CD4-positive, alpha-beta T cell (primary cell): ENCODE measurements around the gene DTNB. TPM values are rescaled to one million over a fixed set of nuclear protein-coding genes. Genes with fewer than 3 reads are reported as not detected.

ENCODE experiments used
- ATAC-seq: fragments of 200-7000 bp; cut with Tn5 transposase; one replicate; pipeline ENCODE4 v1.10.0; 2022; ENCODE audit warnings: mild to moderate bottlenecking; ENCODE audit not compliant: poor library complexity
- CTCF ChIA-PET: fragments of 350-600 bp; sonication (Branson Sonifier 250); formaldehyde crosslinking; loops from one replicate; lab custom pipeline; 2021; ENCODE audit warnings: antibody characterized with exemption, inconsistent platforms; lab: Charles Lee
- POLR2A ChIA-PET: fragments of 350-600 bp; sonication (Branson Sonifier 250); formaldehyde crosslinking; loops from one replicate; lab custom pipeline; 2021; ENCODE audit warnings: antibody characterized with exemption, inconsistent platforms; lab: Charles Lee
- DNase-seq, 14 experiments: peaks; one replicate each; pipeline ENCODE4 v3.0.0-alpha.2; 2013 to 2020; ENCODE audit warnings: mixed read lengths in 2 of 14
- H3K27ac ChIP-seq, 2 donors: one replicate each; pipeline versions ENCODE4 v1.5.1 to v1.7.0; 2013; ENCODE audit warnings: low read length in 2 of 2, low read depth in 1 of 2, mild to moderate bottlenecking in 1 of 2
- H3K27me3 ChIP-seq, 2 experiments: 1 replicate in 1 of 2; 2 replicates in 1 of 2; pipeline versions ENCODE4 v1.6.1 to v1.7.0; 2013; ENCODE audit warnings: low read length in 2 of 2, control low read depth in 1 of 2, mild to moderate bottlenecking in 1 of 2, moderate library complexity in 1 of 2; ENCODE audit not compliant: insufficient read depth in 2 of 2, control insufficient read depth in 1 of 2
- H3K36me3 ChIP-seq: one replicate; pipeline ENCODE4 v1.6.1; 2013; ENCODE audit warnings: low read length, control low read depth; ENCODE audit not compliant: insufficient read depth
- H3K4me1 ChIP-seq: one replicate; pipeline ENCODE4 v1.6.1; 2013; ENCODE audit warnings: low read length, control low read depth; ENCODE audit not compliant: insufficient read depth
- H3K4me3 ChIP-seq: one replicate; pipeline ENCODE4 v1.5.1; 2013; ENCODE audit warnings: mild to moderate bottlenecking, low read length, moderate library complexity
- H3K9me3 ChIP-seq, 2 experiments: 1 replicate in 1 of 2; 2 replicates in 1 of 2; pipeline versions ENCODE4 v1.6.1 to v1.7.0; 2013; ENCODE audit warnings: low read length in 2 of 2, mild to moderate bottlenecking in 2 of 2, control low read depth in 1 of 2, moderate library complexity in 1 of 2; ENCODE audit not compliant: control insufficient read depth in 1 of 2, insufficient read depth in 1 of 2
- H3K27ac Mint-ChIP-seq: one replicate; pipeline ENCODE4 v1.8.0; 2020; ENCODE audit warnings: mixed read lengths
- H3K27me3 Mint-ChIP-seq: one replicate; pipeline ENCODE4 v1.8.0; 2021; ENCODE audit warnings: mixed read lengths
- H3K36me3 Mint-ChIP-seq: one replicate; pipeline ENCODE4 v1.8.0; 2021; ENCODE audit warnings: low read depth, mixed read lengths
- H3K4me1 Mint-ChIP-seq: one replicate; pipeline ENCODE4 v1.8.0; 2021; ENCODE audit warnings: low read depth, mixed read lengths
- H3K4me3 Mint-ChIP-seq: one replicate; pipeline ENCODE4 v1.8.0; 2020; ENCODE audit warnings: mild to moderate bottlenecking, mixed read lengths
- H3K9me3 Mint-ChIP-seq: one replicate; pipeline ENCODE4 v1.8.0; 2020; ENCODE audit warnings: mixed read lengths
- CTCF ChIP-seq: fragments of 200-600 bp; IDR thresholded peaks from one replicate; pipeline ENCODE4 v1.8.0; 2022; ENCODE audit warnings: antibody characterized with exemption, mild to moderate bottlenecking
- intact Hi-C, 2 experiments: fragments of 100-400 bp; cut with DNase I in 1 of 2; cut with micrococcal nuclease in 1 of 2; formaldehyde crosslinking; loops; one replicate each; pipeline versions ENCODE4 v1.15.1 to v1.9.0; 2023 to 2025; cut with DNase I, micrococcal nuclease
- total RNA-seq, 174 experiments: library from RNA in 2 of 174; stranded (reverse) in 2 of 174; gene quantifications; one replicate each; pipeline ENCODE4 v1.2.3 and lab custom pipeline; 2021 to 2026

DTNB gene
- total RNA-seq, 2 experiments from 2014 or later, result 30.1 to 33.6 TPM

DNA sequence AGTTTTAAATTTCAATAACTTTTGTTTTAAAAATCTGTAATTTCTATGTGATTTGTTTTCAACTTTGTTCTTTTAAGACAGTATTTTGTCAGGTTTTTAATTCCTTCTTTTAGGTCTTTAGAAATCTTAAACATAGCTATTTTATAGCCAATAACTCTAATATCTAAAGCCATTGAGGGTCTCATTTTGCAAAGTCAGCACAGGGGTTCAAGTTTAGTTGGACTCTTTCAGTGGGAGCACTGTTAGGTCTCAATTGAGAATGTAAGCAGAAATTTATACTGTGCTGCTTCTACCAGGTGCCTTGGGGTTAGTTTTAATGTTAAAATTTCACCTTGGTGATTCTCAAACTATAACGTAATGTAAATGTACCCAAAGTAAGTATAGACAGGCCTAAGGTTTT, 226.4 kb downstream of the DTNB start:
- Mint-ChIP-seq H3K9me3 (no peaks in the 10 kb centered on the region), H3K27me3 (no peaks in the 10 kb centered on the region), H3K36me3 (peaks cover 55% of the 10 kb centered on the region), H3K27ac (no peak overlapping the region), H3K4me1 (no peaks in the 10 kb centered on the region), H3K4me3 (no peak overlapping the region)
- DNase-seq (no peak), ATAC-seq (no peak)
- Histone ChIP-seq H3K4me3 (no peak overlapping the region), H3K27ac (no peak overlapping the region), H3K4me1 (no peaks in the 10 kb centered on the region), H3K9me3 (no peaks in the 10 kb centered on the region), H3K27me3 (no peaks in the 10 kb centered on the region), H3K36me3 (peaks cover 13% of the 10 kb centered on the region)
- POLR2A ChIA-PET, result no interaction called here
- CTCF ChIA-PET, result no interaction called here
- intact Hi-C loops, result no loop called here
- no peak for TF ChIP-seq CTCF

DNA sequence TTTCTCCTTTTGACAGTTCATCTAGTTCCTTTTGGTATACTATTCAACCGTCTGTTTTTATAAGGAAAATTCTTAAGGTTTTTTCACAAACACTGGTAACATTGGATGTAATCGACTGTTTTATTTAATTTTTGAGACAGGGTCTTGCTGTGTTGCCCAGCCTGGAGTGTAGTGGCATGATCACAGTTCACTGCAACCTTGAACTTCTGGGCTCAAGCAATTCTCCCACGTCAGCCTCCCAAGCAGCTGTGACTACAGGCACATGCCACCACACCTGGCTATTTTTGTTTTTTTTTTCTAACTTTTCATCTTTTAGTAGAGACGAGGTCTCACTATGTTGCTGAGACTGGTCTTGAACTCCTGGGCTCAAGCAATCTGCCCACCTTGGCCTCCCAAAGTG, 227.3 kb downstream of the DTNB start:
- Histone ChIP-seq H3K36me3 (peaks cover 10% of the 10 kb centered on the region), H3K4me1 (no peaks in the 10 kb centered on the region), H3K9me3 (no peaks in the 10 kb centered on the region), H3K27me3 (no peaks in the 10 kb centered on the region), H3K27ac (no peak overlapping the region), H3K4me3 (no peak overlapping the region)
- H3K4me1 Mint-ChIP-seq, result no peaks in the 10 kb centered on the region
- DNase-seq (no peak), ATAC-seq (no peak)
- POLR2A ChIA-PET, result no interaction called here
- no peaks in the 10 kb centered on the region for H3K9me3 Mint-ChIP-seq
- H3K27me3 Mint-ChIP-seq, result no peaks in the 10 kb centered on the region
- intact Hi-C loops, result no loop called here
- H3K36me3 Mint-ChIP-seq, result peaks cover 48% of the 10 kb centered on the region
- no peak for TF ChIP-seq CTCF
- H3K4me3 Mint-ChIP-seq, result no peak overlapping the region
- CTCF ChIA-PET, result no interaction called here
- no peak overlapping the region for H3K27ac Mint-ChIP-seq

DNA sequence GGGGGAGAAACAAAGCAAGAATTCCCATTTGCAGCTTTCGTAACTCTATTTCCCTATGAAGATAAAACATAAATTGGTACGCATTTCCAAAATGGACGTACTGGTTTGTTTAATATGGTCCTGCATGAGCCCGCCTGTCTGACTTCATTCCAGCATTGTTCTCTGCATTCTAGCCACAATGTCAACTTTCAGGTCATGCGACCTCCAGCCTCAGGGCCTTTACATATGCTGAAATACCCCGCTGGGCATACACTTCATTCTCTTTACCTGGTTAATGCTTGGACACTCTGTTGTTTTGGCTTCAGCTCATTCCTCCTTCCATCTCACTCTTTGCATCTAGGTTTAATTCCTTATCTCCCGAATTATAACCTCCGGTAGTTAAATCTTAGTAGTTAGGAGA, 227.9 kb downstream of the DTNB start:
- no peaks in the 10 kb centered on the region for H3K9me3 ChIP-seq
- H3K27me3 ChIP-seq, result no peaks in the 10 kb centered on the region
- Mint-ChIP-seq H3K36me3 (peaks cover 44% of the 10 kb centered on the region), H3K27ac (no peak overlapping the region), H3K4me3 (no peak overlapping the region), H3K9me3 (no peaks in the 10 kb centered on the region), H3K4me1 (no peaks in the 10 kb centered on the region), H3K27me3 (no peaks in the 10 kb centered on the region)
- H3K36me3 ChIP-seq, result peaks cover 8% of the 10 kb centered on the region
- H3K27ac ChIP-seq, result no peak overlapping the region
- intact Hi-C loops, result no loop called here
- POLR2A ChIA-PET, result no interaction called here
- no peak for TF ChIP-seq CTCF
- H3K4me1 ChIP-seq, result no peaks in the 10 kb centered on the region
- CTCF ChIA-PET, result no interaction called here
- no peak overlapping the region for H3K4me3 ChIP-seq
- DNase-seq, result no peak
- no peak for ATAC-seq
